HepG2 (cell line): Measurements from ENCODE around the gene JMJD8. TPM values are rescaled to one million over a fixed set of nuclear protein-coding genes. Genes with fewer than 3 reads are reported as not detected.

Experiments
- BCLAF1 ChIP-seq: fragments of 450-650 bp; IDR thresholded peaks from 2 replicates; pipeline ENCODE4 v1.6.1; 2017; ENCODE audit warnings: mild to moderate bottlenecking
- JUNB ChIP-seq: sonication (generic); formaldehyde crosslinking; IDR thresholded peaks from 2 replicates; pipeline ENCODE4 v1.8.0; 2022; ENCODE audit warnings: missing genetic modification reagents, mild to moderate bottlenecking, borderline replicate concordance
- KDM5A ChIP-seq: fragments of 200-600 bp; sonication (generic); IDR thresholded peaks from 2 replicates; pipeline ENCODE4 v1.7.0; 2018; ENCODE audit warnings: antibody characterized with exemption, mild to moderate bottlenecking, low read length, borderline replicate concordance
- MEIS2 ChIP-seq: sonication (generic); formaldehyde crosslinking; IDR thresholded peaks from 2 replicates; pipeline ENCODE4 v1.9.0; 2021; ENCODE audit warnings: mild to moderate bottlenecking, missing genetic modification reagents
- NFKBIZ ChIP-seq: IDR thresholded peaks from 2 replicates; pipeline ENCODE4 v1.6.1; 2018; ENCODE audit warnings: missing genetic modification reagents, missing compliant biosample characterization
- PHF5A ChIP-seq: IDR thresholded peaks from one replicate; pipeline ENCODE4 v1.6.1; 2018; ENCODE audit warnings: low read depth, missing genetic modification reagents; ENCODE audit not compliant: unreplicated experiment
- SAP130 ChIP-seq: IDR thresholded peaks from 2 replicates; pipeline ENCODE4 v1.6.1; 2016; ENCODE audit warnings: low read depth
- TARDBP ChIP-seq: sonication (generic); formaldehyde crosslinking; IDR thresholded peaks from 2 replicates; pipeline ENCODE4 v1.8.0; 2022; ENCODE audit warnings: mild to moderate bottlenecking, missing genetic modification reagents
- ZFX ChIP-seq: sonication (generic); formaldehyde crosslinking; IDR thresholded peaks from 2 replicates; pipeline ENCODE4 v1.4.0; 2020; ENCODE audit warnings: mild to moderate bottlenecking, low read depth, missing genetic modification reagents, moderate library complexity
- ZNF724P ChIP-seq: sonication (generic); formaldehyde crosslinking; IDR thresholded peaks from 2 replicates; pipeline ENCODE4 v1.8.0; 2022; ENCODE audit warnings: missing genetic modification reagents, borderline replicate concordance
- polyA plus RNA-seq, 8 experiments: library from polyadenylated mRNA; depleted of rRNA in 3 of 8; stranded (reverse) in 7 of 8; unstranded in 1 of 8; fragments of >200 nt; fragmentation: Illumina TruSeq in 4 of 8; extraction: Trizol in 4 of 8; gene quantifications; 2 replicates each; pipeline versions ENCODE4 v1.2.1 to v1.2.3, GENCODE V29; 2011 to 2016; ENCODE audit warnings: low read depth in 4 of 8, missing spikeins in 1 of 8, mixed read lengths in 1 of 8; ENCODE audit not compliant: insufficient read depth in 1 of 8
- total RNA-seq, 5 experiments: library from RNA; depleted of rRNA; stranded (reverse); fragments of >200 nt; fragmentation: Illumina TruSeq; extraction: Trizol; gene quantifications; 2 replicates each; pipeline ENCODE4 v1.2.3, GENCODE V29; 2016; ENCODE audit warnings: low read depth in 1 of 5
- TF ChIP-seq, protein P1 (sequence below): sonication (generic); formaldehyde crosslinking; IDR thresholded peaks from 2 replicates; pipeline ENCODE4 v1.5.0; 2020; ENCODE audit warnings: missing genetic modification reagents
- TF ChIP-seq, protein P2 (sequence below): IDR thresholded peaks from 2 replicates; pipeline ENCODE4 v1.6.1; 2016
- TF ChIP-seq, protein P3 (sequence below): sonication (generic); IDR thresholded peaks from 2 replicates; pipeline ENCODE4 v1.6.1; 2016; ENCODE audit warnings: low read depth, borderline replicate concordance
- TF ChIP-seq, protein P4 (sequence below): sonication (generic); formaldehyde crosslinking; IDR thresholded peaks from 2 replicates; pipeline ENCODE4 v1.5.1; 2020; ENCODE audit warnings: missing genetic modification reagents, mild to moderate bottlenecking, borderline replicate concordance
- TF ChIP-seq, protein P5 (sequence below): sonication (generic); formaldehyde crosslinking; IDR thresholded peaks from 2 replicates; pipeline ENCODE4 v1.4.0; 2020; ENCODE audit warnings: missing genetic modification reagents, borderline replicate concordance

Gene JMJD8
- total and polyA plus RNA-seq, 2 of the 13 experiments (the other 11 are each of a cell fraction or from before 2014, with no cell fraction given) = 2.6 to 11.8 TPM

DNA sequence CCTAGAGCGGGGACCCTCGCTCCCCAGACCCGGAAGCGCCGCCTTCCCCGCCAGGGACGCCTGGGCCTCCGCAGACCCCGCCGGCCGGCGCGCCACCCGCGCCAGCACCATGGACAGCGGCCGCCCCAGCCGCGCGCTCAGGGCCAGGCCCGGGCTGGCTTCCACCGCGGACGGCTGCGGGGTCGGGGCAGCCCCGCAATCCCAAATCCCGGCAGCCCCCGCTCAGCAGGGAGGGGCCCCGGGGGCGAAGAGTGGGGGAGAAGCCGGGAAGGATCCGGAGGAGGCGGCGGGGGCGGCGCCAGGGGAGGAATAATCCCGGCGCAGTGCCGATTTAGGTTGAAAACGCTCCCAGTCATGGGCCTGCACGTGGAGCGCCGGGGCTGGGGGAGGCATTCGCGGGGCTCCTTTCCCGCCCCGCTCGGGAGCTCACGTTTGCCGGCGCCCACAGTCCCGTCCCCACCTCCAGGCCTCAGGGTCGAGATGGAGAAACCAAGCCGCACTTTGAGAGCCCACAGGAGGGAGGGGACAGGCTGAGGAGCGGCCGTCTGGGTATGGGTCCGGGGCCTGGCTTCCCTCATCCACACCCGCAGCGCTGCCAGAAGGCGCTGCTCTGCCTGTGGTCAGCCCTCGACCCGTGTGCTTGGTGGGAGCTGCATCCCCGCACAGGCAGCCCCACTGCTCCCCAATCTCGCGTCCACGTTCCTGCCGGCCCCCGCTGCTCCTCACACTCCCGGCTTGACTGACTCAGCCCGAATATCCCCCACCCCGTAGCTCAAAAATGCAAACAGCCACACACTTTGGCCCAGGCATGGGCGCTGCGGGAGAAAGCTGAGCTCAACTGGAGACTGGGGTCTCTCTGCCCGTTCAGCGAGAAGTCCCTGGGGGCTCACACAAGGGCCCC, 16.8 kb upstream of the JMJD8 start (continued):
- TF ChIP-seq JUNB = 0 out of 2 replicates have a peak, but pooled peaks have one; percentile 14
- no peak for TF ChIP-seq PHF5A (CRISPR knock-in tag)
- no peak for TF ChIP-seq KDM5A
- TF ChIP-seq NFKBIZ (CRISPR knock-in tag) = no peak
- TF ChIP-seq, protein P1, sequence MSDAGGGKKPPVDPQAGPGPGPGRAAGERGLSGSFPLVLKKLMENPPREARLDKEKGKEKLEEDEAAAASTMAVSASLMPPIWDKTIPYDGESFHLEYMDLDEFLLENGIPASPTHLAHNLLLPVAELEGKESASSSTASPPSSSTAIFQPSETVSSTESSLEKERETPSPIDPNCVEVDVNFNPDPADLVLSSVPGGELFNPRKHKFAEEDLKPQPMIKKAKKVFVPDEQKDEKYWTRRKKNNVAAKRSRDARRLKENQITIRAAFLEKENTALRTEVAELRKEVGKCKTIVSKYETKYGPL (CRISPR knock-in tag) = peak; percentile 78
- TF ChIP-seq ZFX (CRISPR knock-in tag) = 0 out of 2 replicates have a peak, but pooled peaks have one; percentile 26
- peak; percentile 91 for TF ChIP-seq ZNF724P
- TF ChIP-seq, protein P2, sequence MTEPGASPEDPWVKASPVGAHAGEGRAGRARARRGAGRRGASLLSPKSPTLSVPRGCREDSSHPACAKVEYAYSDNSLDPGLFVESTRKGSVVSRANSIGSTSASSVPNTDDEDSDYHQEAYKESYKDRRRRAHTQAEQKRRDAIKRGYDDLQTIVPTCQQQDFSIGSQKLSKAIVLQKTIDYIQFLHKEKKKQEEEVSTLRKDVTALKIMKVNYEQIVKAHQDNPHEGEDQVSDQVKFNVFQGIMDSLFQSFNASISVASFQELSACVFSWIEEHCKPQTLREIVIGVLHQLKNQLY (CRISPR knock-in tag) = no peak
- TF ChIP-seq, protein P3, sequence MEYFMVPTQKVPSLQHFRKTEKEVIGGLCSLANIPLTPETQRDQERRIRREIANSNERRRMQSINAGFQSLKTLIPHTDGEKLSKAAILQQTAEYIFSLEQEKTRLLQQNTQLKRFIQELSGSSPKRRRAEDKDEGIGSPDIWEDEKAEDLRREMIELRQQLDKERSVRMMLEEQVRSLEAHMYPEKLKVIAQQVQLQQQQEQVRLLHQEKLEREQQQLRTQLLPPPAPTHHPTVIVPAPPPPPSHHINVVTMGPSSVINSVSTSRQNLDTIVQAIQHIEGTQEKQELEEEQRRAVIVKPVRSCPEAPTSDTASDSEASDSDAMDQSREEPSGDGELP = no peak
- TF ChIP-seq SAP130 = peak; percentile 63
- no peak for TF ChIP-seq BCLAF1
- TF ChIP-seq MEIS2 (CRISPR knock-in tag) = peak; percentile 92
- TF ChIP-seq TARDBP (CRISPR knock-in tag) = no peak
- TF ChIP-seq, protein P4, sequence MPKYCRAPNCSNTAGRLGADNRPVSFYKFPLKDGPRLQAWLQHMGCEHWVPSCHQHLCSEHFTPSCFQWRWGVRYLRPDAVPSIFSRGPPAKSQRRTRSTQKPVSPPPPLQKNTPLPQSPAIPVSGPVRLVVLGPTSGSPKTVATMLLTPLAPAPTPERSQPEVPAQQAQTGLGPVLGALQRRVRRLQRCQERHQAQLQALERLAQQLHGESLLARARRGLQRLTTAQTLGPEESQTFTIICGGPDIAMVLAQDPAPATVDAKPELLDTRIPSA (CRISPR knock-in tag) = no peak
- TF ChIP-seq, protein P5, sequence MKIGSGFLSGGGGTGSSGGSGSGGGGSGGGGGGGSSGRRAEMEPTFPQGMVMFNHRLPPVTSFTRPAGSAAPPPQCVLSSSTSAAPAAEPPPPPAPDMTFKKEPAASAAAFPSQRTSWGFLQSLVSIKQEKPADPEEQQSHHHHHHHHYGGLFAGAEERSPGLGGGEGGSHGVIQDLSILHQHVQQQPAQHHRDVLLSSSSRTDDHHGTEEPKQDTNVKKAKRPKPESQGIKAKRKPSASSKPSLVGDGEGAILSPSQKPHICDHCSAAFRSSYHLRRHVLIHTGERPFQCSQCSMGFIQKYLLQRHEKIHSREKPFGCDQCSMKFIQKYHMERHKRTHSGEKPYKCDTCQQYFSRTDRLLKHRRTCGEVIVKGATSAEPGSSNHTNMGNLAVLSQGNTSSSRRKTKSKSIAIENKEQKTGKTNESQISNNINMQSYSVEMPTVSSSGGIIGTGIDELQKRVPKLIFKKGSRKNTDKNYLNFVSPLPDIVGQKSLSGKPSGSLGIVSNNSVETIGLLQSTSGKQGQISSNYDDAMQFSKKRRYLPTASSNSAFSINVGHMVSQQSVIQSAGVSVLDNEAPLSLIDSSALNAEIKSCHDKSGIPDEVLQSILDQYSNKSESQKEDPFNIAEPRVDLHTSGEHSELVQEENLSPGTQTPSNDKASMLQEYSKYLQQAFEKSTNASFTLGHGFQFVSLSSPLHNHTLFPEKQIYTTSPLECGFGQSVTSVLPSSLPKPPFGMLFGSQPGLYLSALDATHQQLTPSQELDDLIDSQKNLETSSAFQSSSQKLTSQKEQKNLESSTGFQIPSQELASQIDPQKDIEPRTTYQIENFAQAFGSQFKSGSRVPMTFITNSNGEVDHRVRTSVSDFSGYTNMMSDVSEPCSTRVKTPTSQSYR (CRISPR knock-in tag) = peak; percentile 47; the same call in 1 of the 2 replicates
